Brain pericyte (primary cell): ENCODE data around the gene ASB15.

Experiments
- DNase-seq: peaks from one replicate; pipeline ENCODE4 v3.0.0-alpha.2; 2012; ENCODE audit warnings: low read depth, low spot score

ASB15 gene

GRCh38 chr7:123663200-123663599, 61.6 kb downstream of the ASB15 start:
- DNase-seq: no peak

DNA sequence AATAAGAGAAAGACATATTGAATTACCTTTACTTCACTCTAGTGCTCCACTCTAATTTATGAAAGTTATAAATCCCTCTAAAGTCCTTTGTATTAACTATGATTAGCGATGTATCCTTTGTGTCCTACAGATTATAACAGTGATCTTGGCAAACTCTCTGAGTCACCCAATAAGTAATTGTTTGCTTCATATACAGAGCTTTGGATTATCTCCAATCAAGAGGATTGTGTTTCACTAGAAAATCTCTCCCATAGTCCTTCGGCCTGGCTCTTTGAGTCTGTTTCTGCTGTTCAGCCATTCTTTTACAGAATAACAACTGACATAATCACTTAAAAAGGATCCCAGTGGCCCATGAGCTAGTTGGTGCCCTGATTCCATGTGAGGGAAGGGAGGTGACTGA, 63.5 kb downstream of the ASB15 start:
- no peak for DNase-seq

DNA sequence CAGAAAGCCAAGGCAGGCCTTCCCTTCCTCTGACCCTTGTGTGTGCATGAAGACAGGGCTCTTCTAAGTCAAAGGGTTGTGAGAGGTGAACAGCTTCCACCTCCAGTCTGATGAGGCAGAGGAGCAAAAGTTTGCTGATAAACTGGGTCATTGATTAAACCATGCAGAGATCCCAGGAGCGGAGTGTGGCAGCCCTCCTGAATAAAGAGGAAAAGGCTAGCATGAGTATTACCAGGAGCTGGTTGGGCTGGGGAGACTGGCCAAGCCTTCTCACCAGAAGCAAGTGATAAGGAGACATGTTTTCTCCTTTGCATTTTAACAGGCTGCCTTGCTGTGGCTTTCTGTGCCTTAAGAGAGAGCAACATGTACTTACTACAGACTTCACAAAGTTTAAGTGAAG, 64.3 kb downstream of the ASB15 start:
- DNase-seq: no peak

GRCh38 chr7:123666492-123666891, 64.9 kb downstream of the ASB15 start:
- no peak for DNase-seq

- DNase-seq: no peak
These were observed 67.9 kb downstream of the ASB15 start for GRCh38 chr7:123669485-123669884.

- DNase-seq: no peak
These were observed 71.6 kb downstream of the ASB15 start for GRCh38 chr7:123673137-123673732.

DNA sequence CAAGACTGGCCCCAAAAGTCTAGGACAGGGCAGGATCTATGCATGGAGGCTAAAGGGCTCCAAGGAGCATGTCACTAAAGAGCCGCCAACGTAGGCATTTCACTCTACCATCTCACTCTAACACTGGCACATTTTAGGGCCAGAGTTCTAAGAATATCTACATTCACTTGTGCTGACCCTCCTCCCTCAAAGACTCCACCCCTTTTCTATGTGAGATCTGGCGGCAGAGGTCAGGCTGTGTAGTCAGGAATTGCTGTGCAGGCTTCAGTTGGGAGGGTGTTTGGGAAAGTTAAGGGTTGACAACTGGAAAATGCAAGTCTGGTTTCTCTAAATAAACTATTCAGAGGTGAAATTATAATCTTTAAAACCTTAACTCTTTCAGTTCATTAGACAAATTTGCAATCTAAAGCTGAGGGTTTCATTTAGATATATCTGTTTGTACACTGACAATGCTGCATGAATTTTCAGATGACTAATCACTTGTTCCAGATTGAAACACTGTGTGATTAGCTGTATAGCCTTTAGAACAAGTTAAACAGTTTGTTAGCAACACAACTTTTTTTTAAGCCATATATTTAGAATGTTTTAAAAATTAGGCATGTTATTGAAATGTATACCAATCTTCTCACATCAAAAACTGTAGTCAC, 72.3 kb downstream of the ASB15 start:
- DNase-seq: no peak

GRCh38 chr7:123674399-123675180, 73.0 kb downstream of the ASB15 start:
- DNase-seq: no peak

- no peak for DNase-seq
These were observed 73.5 kb downstream of the ASB15 start for GRCh38 chr7:123675181-123675473.

DNA sequence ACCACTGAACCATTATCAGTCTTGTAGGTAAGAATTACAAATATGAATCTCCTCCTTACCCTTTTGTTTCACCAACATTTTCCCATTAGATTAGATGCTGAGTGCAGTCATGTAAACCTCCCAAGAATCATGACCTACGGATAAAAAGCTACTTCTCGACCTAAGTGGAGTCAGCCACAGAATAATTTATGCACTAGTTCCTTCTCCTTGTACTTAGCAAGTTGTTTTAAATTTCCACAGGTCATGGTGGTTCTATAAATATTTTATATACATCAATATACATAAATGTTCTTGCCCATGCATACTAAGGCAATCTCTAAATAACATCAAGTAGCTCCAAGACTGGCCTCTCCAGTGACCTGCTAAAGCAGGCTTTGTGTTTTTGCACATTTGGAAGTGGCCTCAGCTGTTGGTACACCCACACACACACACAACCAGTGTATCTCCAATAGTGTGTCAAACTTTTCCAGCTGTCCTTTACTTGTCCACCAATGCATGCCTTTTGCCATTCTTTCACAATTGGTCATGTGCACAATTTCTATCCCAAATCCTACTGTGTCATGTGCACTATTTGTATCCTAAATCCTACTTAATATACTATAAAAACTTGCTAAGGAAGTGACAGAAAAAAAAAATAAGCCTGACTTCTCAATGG, 75.6 kb downstream of the ASB15 start:
- DNase-seq: no peak

GRCh38 chr7:123679614-123680013, 78.0 kb downstream of the ASB15 start:
- no peak for DNase-seq

GRCh38 chr7:123680580-123680979, 79.0 kb downstream of the ASB15 start:
- DNase-seq: no peak

DNA sequence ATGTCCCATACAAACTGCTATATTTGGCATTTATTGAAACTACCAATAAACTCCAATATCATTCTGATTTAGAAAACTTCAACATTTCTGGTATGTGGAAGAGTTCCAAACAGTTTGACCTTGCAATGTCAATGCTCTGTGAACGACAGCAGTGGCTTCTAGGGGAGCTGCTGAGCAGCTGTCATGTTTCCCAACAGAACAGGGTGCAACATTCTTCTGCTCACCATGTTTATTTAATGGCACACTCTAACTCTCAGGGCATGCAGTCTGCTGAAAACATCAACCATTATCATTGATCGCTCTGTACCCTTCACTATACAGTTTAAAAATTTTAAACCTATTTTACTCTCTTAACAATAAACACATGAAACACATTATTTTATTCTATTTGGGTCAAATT, 79.9 kb downstream of the ASB15 start:
- DNase-seq: no peak

DNA sequence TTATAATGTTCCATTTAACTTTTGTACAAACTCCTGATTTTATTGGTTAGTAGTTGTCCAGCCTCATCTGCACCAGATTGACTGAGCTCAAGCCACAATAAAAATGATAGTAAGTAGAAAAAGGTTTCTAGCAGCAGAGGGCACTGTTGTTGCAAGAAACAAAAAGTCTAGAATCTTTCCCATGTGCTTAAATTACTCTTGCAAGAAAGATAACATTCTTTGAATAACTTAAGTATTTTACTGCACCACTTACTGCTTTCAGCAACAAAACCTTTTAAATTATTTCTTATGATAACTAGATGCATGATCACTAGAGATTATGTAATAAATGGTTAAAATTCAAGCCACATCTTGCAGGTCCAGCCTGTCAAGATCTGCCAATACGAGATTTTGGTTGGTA, 81.1 kb downstream of the ASB15 start:
- DNase-seq: no peak

DNA sequence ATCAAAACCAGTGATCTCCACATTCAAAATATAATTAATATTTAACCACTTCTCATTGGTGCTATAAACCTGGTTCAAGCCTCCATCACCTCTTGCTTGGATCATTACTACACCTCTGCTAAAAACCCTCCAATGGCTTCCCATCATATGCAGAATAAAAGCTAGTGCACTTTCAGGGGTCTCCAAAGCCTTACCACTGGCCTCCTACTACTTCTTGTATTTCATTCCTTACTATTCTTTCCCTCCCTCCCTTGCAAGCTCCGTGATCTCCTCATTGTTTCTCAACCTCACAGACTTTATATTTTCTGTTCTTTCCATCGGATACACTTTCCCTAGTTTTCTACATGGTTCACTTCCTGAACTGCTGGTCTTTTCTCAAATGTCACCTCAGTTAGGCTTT, 85.5 kb downstream of the ASB15 start:
- DNase-seq: no peak

DNA sequence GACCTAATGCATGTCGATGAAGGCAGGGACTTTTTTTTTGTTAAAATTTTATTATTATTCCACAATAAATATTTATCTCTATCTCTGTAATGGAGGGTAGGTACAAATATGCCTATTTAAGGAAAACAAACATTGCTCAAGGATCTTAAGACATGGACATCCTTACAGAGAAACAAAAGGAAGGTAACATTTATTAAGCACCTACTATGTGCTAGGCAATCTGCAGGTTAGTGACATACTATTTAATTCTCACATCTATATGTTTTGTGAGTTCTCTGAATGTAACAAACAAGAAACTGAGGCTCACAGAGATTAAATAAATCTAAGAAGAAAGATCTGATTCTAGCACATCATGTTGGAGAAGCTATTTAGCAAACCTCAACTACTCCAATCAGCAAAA, 86.1 kb downstream of the ASB15 start:
- no peak for DNase-seq
